ENCODE measurements around the gene PAXX.

The PAXX gene

GRCh38 chr9:137014166-137014565 is 21.9 kb downstream of the PAXX start:
- Histone ChIP-seq H3K56ac (ENCODE audit: low read length) (no peak overlapping the region), H3K4me2 (ENCODE audit: low read length) (no peak overlapping the region), H3K27me3 (ENCODE audit: insufficient read depth, low read length, poor library complexity) (no peaks in the 10 kb centered on the region), H3K4ac (ENCODE audit: low read depth, low read length) (no peak overlapping the region), H3K18ac (ENCODE audit: low read length) (no peak overlapping the region), H3K23ac (ENCODE audit: low read length) (no peak overlapping the region), H2BK15ac (replicated peaks; ENCODE audit: low read depth) (no peak overlapping the region), H3K9ac (ENCODE audit: low read length) (no peak overlapping the region), H3K4me3 (ENCODE audit: low read length) (no peak overlapping the region), H2AK5ac (ENCODE audit: low read length) (no peak overlapping the region), H3K4me1 (ENCODE audit: control insufficient read depth, low read depth, low read length) (no peaks in the 10 kb centered on the region), H3K36me3 (ENCODE audit: control insufficient read depth, insufficient read depth, low read length) (no peaks in the 10 kb centered on the region), H4K5ac (ENCODE audit: low read length) (no peak overlapping the region), H3K79me1 (ENCODE audit: low read length) (no peaks in the 10 kb centered on the region), H2BK120ac (ENCODE audit: low read depth, low read length) (no peak overlapping the region), H4K8ac (ENCODE audit: low read depth, low read length) (no peak overlapping the region), H2BK5ac (ENCODE audit: low read length) (no peak overlapping the region), H3K79me2 (ENCODE audit: control insufficient read depth, insufficient read depth, low read length) (no peaks in the 10 kb centered on the region), H3K27ac (ENCODE audit: low read depth, low read length) (no peak overlapping the region)
- WGBS (ENCODE audit: extremely low coverage, insufficient coverage, low lambda C conversion rate): no CpG with 5 or more reads among the region's 23 CpGs
- no peak for DNase-seq

GRCh38 chr9:137014776-137015539 is 22.7 kb downstream of the PAXX start:
- no peak for DNase-seq
- H3K9ac ChIP-seq (ENCODE audit: low read length): no peak overlapping the region
- H3K56ac ChIP-seq (ENCODE audit: low read length): no peak overlapping the region
- H3K36me3 ChIP-seq (ENCODE audit: control insufficient read depth, insufficient read depth, low read length): no peaks in the 10 kb centered on the region
- H4K8ac ChIP-seq (ENCODE audit: low read depth, low read length): no peak overlapping the region
- H3K23ac ChIP-seq (ENCODE audit: low read length): no peak overlapping the region
- WGBS (ENCODE audit: extremely low coverage, insufficient coverage, low lambda C conversion rate): no CpG with 5 or more reads among the region's 36 CpGs
- no peak overlapping the region for H2AK5ac ChIP-seq (ENCODE audit: low read length)
- no peaks in the 10 kb centered on the region for H3K27me3 ChIP-seq (ENCODE audit: insufficient read depth, low read length, poor library complexity)
- H2BK5ac ChIP-seq (ENCODE audit: low read length): no peak overlapping the region
- H3K18ac ChIP-seq (ENCODE audit: low read length): no peak overlapping the region
- H3K4me2 ChIP-seq (ENCODE audit: low read length): no peak overlapping the region
- no peak overlapping the region for H2BK15ac ChIP-seq (replicated peaks; ENCODE audit: low read depth)
- no peak overlapping the region for H2BK120ac ChIP-seq (ENCODE audit: low read depth, low read length)
- no peaks in the 10 kb centered on the region for H3K79me2 ChIP-seq (ENCODE audit: control insufficient read depth, insufficient read depth, low read length)
- no peak overlapping the region for H3K27ac ChIP-seq (ENCODE audit: low read depth, low read length)
- H3K4ac ChIP-seq (ENCODE audit: low read depth, low read length): no peak overlapping the region
- no peaks in the 10 kb centered on the region for H3K4me1 ChIP-seq (ENCODE audit: control insufficient read depth, low read depth, low read length)
- no peak overlapping the region for H3K4me3 ChIP-seq (ENCODE audit: low read length)
- no peak overlapping the region for H4K5ac ChIP-seq (ENCODE audit: low read length)
- H3K79me1 ChIP-seq (ENCODE audit: low read length): no peaks in the 10 kb centered on the region

GRCh38 chr9:137015540-137015930 is 23.3 kb downstream of the PAXX start:
- Histone ChIP-seq H4K8ac (ENCODE audit: low read depth, low read length) (no peak overlapping the region), H2AK5ac (ENCODE audit: low read length) (no peak overlapping the region), H3K4me2 (ENCODE audit: low read length) (no peak overlapping the region), H3K27ac (ENCODE audit: low read depth, low read length) (no peak overlapping the region), H3K4me3 (ENCODE audit: low read length) (no peak overlapping the region), H2BK120ac (ENCODE audit: low read depth, low read length) (no peak overlapping the region), H3K79me2 (ENCODE audit: control insufficient read depth, insufficient read depth, low read length) (no peaks in the 10 kb centered on the region), H3K27me3 (ENCODE audit: insufficient read depth, low read length, poor library complexity) (no peaks in the 10 kb centered on the region), H3K4me1 (ENCODE audit: control insufficient read depth, low read depth, low read length) (no peaks in the 10 kb centered on the region), H2BK15ac (replicated peaks; ENCODE audit: low read depth) (no peak overlapping the region), H3K56ac (ENCODE audit: low read length) (no peak overlapping the region), H3K79me1 (ENCODE audit: low read length) (no peaks in the 10 kb centered on the region), H4K5ac (ENCODE audit: low read length) (no peak overlapping the region), H3K18ac (ENCODE audit: low read length) (no peak overlapping the region), H3K9ac (ENCODE audit: low read length) (no peak overlapping the region), H3K23ac (ENCODE audit: low read length) (no peak overlapping the region), H3K36me3 (ENCODE audit: control insufficient read depth, insufficient read depth, low read length) (no peaks in the 10 kb centered on the region), H2BK5ac (ENCODE audit: low read length) (no peak overlapping the region), H3K4ac (ENCODE audit: low read depth, low read length) (no peak overlapping the region)
- no peak for DNase-seq
- WGBS (ENCODE audit: extremely low coverage, insufficient coverage, low lambda C conversion rate): no CpG with 5 or more reads among the region's 25 CpGs

GRCh38 chr9:137015976-137016375 is 23.8 kb downstream of the PAXX start:
- Histone ChIP-seq H4K5ac (ENCODE audit: low read length) (no peak overlapping the region), H3K36me3 (ENCODE audit: control insufficient read depth, insufficient read depth, low read length) (no peaks in the 10 kb centered on the region), H3K27ac (ENCODE audit: low read depth, low read length) (no peak overlapping the region), H3K79me2 (ENCODE audit: control insufficient read depth, insufficient read depth, low read length) (no peaks in the 10 kb centered on the region), H2BK5ac (ENCODE audit: low read length) (no peak overlapping the region), H2AK5ac (ENCODE audit: low read length) (no peak overlapping the region), H3K27me3 (ENCODE audit: insufficient read depth, low read length, poor library complexity) (no peaks in the 10 kb centered on the region), H2BK15ac (replicated peaks; ENCODE audit: low read depth) (no peak overlapping the region), H3K4me1 (ENCODE audit: control insufficient read depth, low read depth, low read length) (no peaks in the 10 kb centered on the region), H3K18ac (ENCODE audit: low read length) (no peak overlapping the region), H2BK120ac (ENCODE audit: low read depth, low read length) (no peak overlapping the region), H3K23ac (ENCODE audit: low read length) (no peak overlapping the region), H3K9ac (ENCODE audit: low read length) (no peak overlapping the region), H3K79me1 (ENCODE audit: low read length) (no peaks in the 10 kb centered on the region), H3K4me2 (ENCODE audit: low read length) (no peak overlapping the region), H4K8ac (ENCODE audit: low read depth, low read length) (no peak overlapping the region), H3K4me3 (ENCODE audit: low read length) (no peak overlapping the region), H3K4ac (ENCODE audit: low read depth, low read length) (no peak overlapping the region), H3K56ac (ENCODE audit: low read length) (no peak overlapping the region)
- no peak for DNase-seq
- WGBS (ENCODE audit: extremely low coverage, insufficient coverage, low lambda C conversion rate): no CpG with 5 or more reads among the region's 21 CpGs

- WGBS (ENCODE audit: extremely low coverage, insufficient coverage, low lambda C conversion rate): no CpG with 5 or more reads among the region's 16 CpGs
Measured at GRCh38 chr9:137016436-137016835, 24.2 kb downstream of the PAXX start.

GRCh38 chr9:137017071-137017470 is 24.8 kb downstream of the PAXX start:
- no CpG with 5 or more reads among the region's 28 CpGs for WGBS (ENCODE audit: extremely low coverage, insufficient coverage, low lambda C conversion rate)
- no peak overlapping the region for H3K4me3 ChIP-seq (ENCODE audit: low read length)

More at GRCh38 chr9:137016436-137016835, 24.2 kb downstream of the PAXX start:
- Histone ChIP-seq H4K8ac (ENCODE audit: low read depth, low read length) (no peak overlapping the region), H2BK5ac (ENCODE audit: low read length) (no peak overlapping the region), H2BK15ac (replicated peaks; ENCODE audit: low read depth) (no peak overlapping the region), H3K27ac (ENCODE audit: low read depth, low read length) (no peak overlapping the region), H3K27me3 (ENCODE audit: insufficient read depth, low read length, poor library complexity) (no peaks in the 10 kb centered on the region), H3K79me1 (ENCODE audit: low read length) (no peaks in the 10 kb centered on the region), H3K36me3 (ENCODE audit: control insufficient read depth, insufficient read depth, low read length) (no peaks in the 10 kb centered on the region), H4K5ac (ENCODE audit: low read length) (no peak overlapping the region), H3K4me2 (ENCODE audit: low read length) (no peak overlapping the region), H3K18ac (ENCODE audit: low read length) (no peak overlapping the region), H3K4me3 (ENCODE audit: low read length) (no peak overlapping the region), H3K4me1 (ENCODE audit: control insufficient read depth, low read depth, low read length) (no peaks in the 10 kb centered on the region), H3K9ac (ENCODE audit: low read length) (no peak overlapping the region), H2BK120ac (ENCODE audit: low read depth, low read length) (no peak overlapping the region), H3K79me2 (ENCODE audit: control insufficient read depth, insufficient read depth, low read length) (no peaks in the 10 kb centered on the region), H3K56ac (ENCODE audit: low read length) (no peak overlapping the region), H3K23ac (ENCODE audit: low read length) (no peak overlapping the region), H3K4ac (ENCODE audit: low read depth, low read length) (no peak overlapping the region), H2AK5ac (ENCODE audit: low read length) (no peak overlapping the region)
- no peak for DNase-seq

More at GRCh38 chr9:137017071-137017470, 24.8 kb downstream of the PAXX start:
- no peak overlapping the region for H4K5ac ChIP-seq (ENCODE audit: low read length)
- no peak overlapping the region for H3K9ac ChIP-seq (ENCODE audit: low read length)
- no peak for DNase-seq
- no peaks in the 10 kb centered on the region for H3K4me1 ChIP-seq (ENCODE audit: control insufficient read depth, low read depth, low read length)
- no peak overlapping the region for H2BK15ac ChIP-seq (replicated peaks; ENCODE audit: low read depth)
- no peak overlapping the region for H2BK5ac ChIP-seq (ENCODE audit: low read length)
- no peak overlapping the region for H3K4me2 ChIP-seq (ENCODE audit: low read length)
- no peaks in the 10 kb centered on the region for H3K36me3 ChIP-seq (ENCODE audit: control insufficient read depth, insufficient read depth, low read length)
- H3K79me2 ChIP-seq (ENCODE audit: control insufficient read depth, insufficient read depth, low read length): no peaks in the 10 kb centered on the region
- no peak overlapping the region for H2BK120ac ChIP-seq (ENCODE audit: low read depth, low read length)
- no peak overlapping the region for H3K56ac ChIP-seq (ENCODE audit: low read length)
- no peak overlapping the region for H3K18ac ChIP-seq (ENCODE audit: low read length)
- no peak overlapping the region for H3K23ac ChIP-seq (ENCODE audit: low read length)
- no peak overlapping the region for H2AK5ac ChIP-seq (ENCODE audit: low read length)
- H3K27me3 ChIP-seq (ENCODE audit: insufficient read depth, low read length, poor library complexity): no peaks in the 10 kb centered on the region
- no peak overlapping the region for H4K8ac ChIP-seq (ENCODE audit: low read depth, low read length)
- H3K4ac ChIP-seq (ENCODE audit: low read depth, low read length): no peak overlapping the region
- no peak overlapping the region for H3K27ac ChIP-seq (ENCODE audit: low read depth, low read length)
- H3K79me1 ChIP-seq (ENCODE audit: low read length): no peaks in the 10 kb centered on the region
